Spleen (tissue), 11 donors: ENCODE data around the gene DIP2C. TPM values are rescaled to one million over a fixed set of nuclear protein-coding genes. Genes with fewer than 3 reads are reported as not detected.
"Not testable (repeated sequence)": the region's sequence is repeated elsewhere in the genome, so short reads cannot be mapped to it uniquely, and the experiment has no call there.

ENCODE experiments used
- DNase-seq: peaks from one replicate; pipeline ENCODE4 v3.0.0-alpha.2; 2020
- H3K27ac ChIP-seq, 8 donors: fragments of 200-600 bp; sonication (generic) in 7 of 8; 1 replicate in 4 of 8; 2 replicates in 4 of 8; pipeline versions ENCODE4 v1.5.0 to v1.8.0; 2016 to 2021; ENCODE audit warnings: inconsistent platforms in 4 of 8, mild to moderate bottlenecking in 4 of 8, moderate library complexity in 1 of 8
- H3K27me3 ChIP-seq, 7 donors: fragments of 200-600 bp; sonication (generic) in 6 of 7; replicated peaks in 1 of 7; 1 replicate in 4 of 7; 2 replicates in 3 of 7; pipeline versions ENCODE4 v1.5.0 to v1.8.0; 2016 to 2021; ENCODE audit warnings: inconsistent platforms in 3 of 7, mild to moderate bottlenecking in 1 of 7
- H3K36me3 ChIP-seq, 6 donors: fragments of 200-600 bp; sonication (generic) in 5 of 6; 1 replicate in 4 of 6; 2 replicates in 2 of 6; pipeline versions ENCODE4 v1.5.0 to v1.8.0; 2016 to 2021; ENCODE audit warnings: inconsistent platforms in 2 of 6
- H3K4me1 ChIP-seq, 6 donors: fragments of 200-600 bp; sonication (generic) in 5 of 6; 1 replicate in 3 of 6; 2 replicates in 3 of 6; pipeline versions ENCODE4 v1.5.0 to v1.8.0; 2016 to 2021; ENCODE audit warnings: inconsistent platforms in 3 of 6
- H3K4me3 ChIP-seq, 8 donors: fragments of 200-600 bp; sonication (generic) in 7 of 8; 1 replicate in 4 of 8; 2 replicates in 4 of 8; pipeline versions ENCODE4 v1.5.0 to v1.8.0; 2016 to 2021; ENCODE audit warnings: inconsistent platforms in 4 of 8, mild to moderate bottlenecking in 4 of 8, moderate library complexity in 2 of 8
- H3K9me3 ChIP-seq, 8 donors: fragments of 200-600 bp; sonication (generic) in 7 of 8; 1 replicate in 4 of 8; 2 replicates in 4 of 8; pipeline versions ENCODE4 v1.5.0 to v1.8.0; 2016 to 2021; ENCODE audit warnings: inconsistent platforms in 4 of 8
- CTCF ChIP-seq, 11 experiments: fragments of 200-600 bp in 7 of 11; fragments of 450-650 bp in 4 of 11; sonication (generic) in 4 of 11; IDR thresholded peaks in 8 of 11; conservative IDR thresholded peaks in 3 of 11; 1 replicate in 7 of 11; 2 replicates in 4 of 11; pipeline versions ENCODE4 v1.4.0 to v1.8.0; 2016 to 2021; ENCODE audit warnings: antibody characterized with exemption in 11 of 11, inconsistent platforms in 4 of 11, mild to moderate bottlenecking in 1 of 11
- POLR2A ChIP-seq, 3 donors: fragments of 450-650 bp; IDR thresholded peaks; one replicate each; pipeline ENCODE4 v1.5.1; 2017; ENCODE audit warnings: antibody characterized with exemption in 3 of 3, mild to moderate bottlenecking in 1 of 3
- POLR2AphosphoS5 ChIP-seq, 3 donors: sonication (generic); formaldehyde crosslinking; IDR thresholded peaks; one replicate each; pipeline ENCODE4 v1.5.1; 2017; ENCODE audit warnings: antibody characterized with exemption in 3 of 3
- WGBS, 5 donors: extraction: QIAGEN DNeasy Blood & Tissue Kit in 3 of 5; methylation state at CpG; one replicate each; pipeline versions ENCODE4 v1.1.5 to v1.1.7; 2013 to 2018; 5-methylcytosine and 5-hydroxymethylcytosine counted together
- intact Hi-C: fragments of 100-400 bp; cut with DNase I; formaldehyde crosslinking; loops from one replicate; pipeline ENCODE4 v1.15.0; 2023; ENCODE audit warnings: low total_unique reads
- polyA plus RNA-seq, 3 donors: library from polyadenylated mRNA; stranded (reverse); fragments of 200-250 nt; gene quantifications; one replicate each; pipeline ENCODE4 v1.2.1, GENCODE V29; 2013
- total RNA-seq, 7 donors: library from RNA; depleted of rRNA in 3 of 7; stranded (reverse); fragments of >200 nt in 3 of 7; fragmentation: NEBNext Ultra II Directional in 4 of 7; extraction: Animal tissue kit (Norgen Biotek cat#: 25700) in 4 of 7; gene quantifications; one replicate each; pipeline versions ENCODE4 v1.1.0 to v1.2.1, GENCODE V29; 2016 to 2021
- donor health status: healthy with polysubstance abuse.
- donor health status: DM: no; HTN: no; CAD: no; lungs with moderate emphysema.
- donor health status: DM: no; HTN: no; CAD: no.
- donor health status: Bipolar disorder and iron deficiency.
- donor health status: healthy.
- donor health status: DM: no; HTN: no; CAD: no.
- donor health status: DM: yes; HTN: yes; CAD: no.

The DIP2C gene
- total and polyA plus RNA-seq, 10 donors = 2.2 to 13.1 (median 9.0) TPM

- 58 to 68% (median 59%) methylated on average over 8 of the region's 8 CpGs for WGBS, 5 donors
- Histone ChIP-seq H3K27me3 (no peaks in the 10 kb centered on the region), H3K4me1 (peaks cover 11 to 71% (median 26%) of the 10 kb centered on the region in 6 donors), H3K4me3 (peak overlapping the region in 5 of 8 donors; percentile 6 to 55 (median 21)), H3K36me3 (no peaks in the 10 kb centered on the region), H3K9me3 (no peaks in the 10 kb centered on the region), H3K27ac (peak overlapping the region in 6 of 8 donors; percentile 33 to 80 (median 76))
- peak; percentile 83 for DNase-seq
- no peak for TF ChIP-seq CTCF (IDR thresholded peaks at IDR 0.05 in 8 of 11, conservative IDR thresholded peaks at IDR 0.05 in 3 of 11)
- TF ChIP-seq POLR2AphosphoS5 (IDR thresholded peaks at IDR 0.05) = peak in 2 of 3 donors; percentile 51 to 75
- TF ChIP-seq POLR2A (IDR thresholded peaks at IDR 0.05) = no peak
- intact Hi-C loops = no loop called here
Observed at GRCh38 chr10:306675-307185, 382.7 kb downstream of the DIP2C start.

GRCh38 chr10:306007-306674, 383.3 kb downstream of the DIP2C start:
- Histone ChIP-seq H3K4me3 (peak overlapping the region in 5 of 8 donors; percentile 6 to 55 (median 21)), H3K9me3 (no peaks in the 10 kb centered on the region), H3K36me3 (no peaks in the 10 kb centered on the region), H3K27ac (peak overlapping the region in 5 of 8 donors; percentile 33 to 80 (median 77)), H3K4me1 (peaks cover 11 to 65% (median 25%) of the 10 kb centered on the region in 6 donors), H3K27me3 (no peaks in the 10 kb centered on the region)
- intact Hi-C loops = no loop called here
- 58 to 83% (median 77%) methylated on average over 6 of the region's 6 CpGs for WGBS, 5 donors
- no peak for TF ChIP-seq CTCF (IDR thresholded peaks at IDR 0.05 in 8 of 11, conservative IDR thresholded peaks at IDR 0.05 in 3 of 11)
- TF ChIP-seq POLR2AphosphoS5 (IDR thresholded peaks at IDR 0.05) = no peak
- TF ChIP-seq POLR2A (IDR thresholded peaks at IDR 0.05) = no peak
- no peak for DNase-seq

GRCh38 chr10:305034-305433, 384.4 kb downstream of the DIP2C start:
- Histone ChIP-seq H3K36me3 (no peaks in the 10 kb centered on the region), H3K27ac (no peak overlapping the region), H3K27me3 (no peaks in the 10 kb centered on the region), H3K9me3 (no peaks in the 10 kb centered on the region), H3K4me3 (no peak overlapping the region), H3K4me1 (peaks cover 11 to 62% (median 24%) of the 10 kb centered on the region in 6 donors)
- 89 to 97% (median 93%) methylated on average over 4 of the region's 4 CpGs for WGBS, 5 donors
- TF ChIP-seq POLR2A (IDR thresholded peaks at IDR 0.05) (no peak), POLR2AphosphoS5 (IDR thresholded peaks at IDR 0.05) (no peak), CTCF (IDR thresholded peaks at IDR 0.05 in 8 of 11, conservative IDR thresholded peaks at IDR 0.05 in 3 of 11) (no peak)
- intact Hi-C loops = no loop called here
- no peak for DNase-seq

DNA sequence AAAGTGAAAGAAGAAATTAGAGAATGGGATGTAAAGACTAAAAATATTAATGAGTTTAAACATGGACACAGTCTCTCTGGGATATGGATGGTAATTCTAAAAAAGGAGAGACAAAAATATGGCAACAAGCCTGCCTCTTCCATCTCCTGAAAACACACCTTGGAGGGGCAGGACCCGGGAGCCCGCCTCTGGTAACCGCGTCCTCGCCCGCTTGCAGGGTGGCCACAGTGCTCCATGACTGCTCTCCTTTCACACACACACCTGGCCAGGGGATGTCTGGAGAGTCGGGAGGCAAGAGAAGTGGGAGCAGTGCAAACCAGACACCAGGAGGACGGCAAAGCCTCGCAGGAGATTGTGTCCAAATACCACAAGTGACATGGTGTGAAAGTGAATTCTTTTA, 387.9 kb downstream of the DIP2C start:
- peak; percentile 68 for DNase-seq
- no peak overlapping the region for H3K4me3 ChIP-seq
- 95 to 98% (median 96%) methylated on average over 9 of the region's 9 CpGs for WGBS, 5 donors
- no peak overlapping the region for H3K27ac ChIP-seq
- no peaks in the 10 kb centered on the region for H3K27me3 ChIP-seq
- TF ChIP-seq POLR2AphosphoS5 (IDR thresholded peaks at IDR 0.05) (no peak), CTCF (IDR thresholded peaks at IDR 0.05 in 8 of 11, conservative IDR thresholded peaks at IDR 0.05 in 3 of 11) (no peak), POLR2A (IDR thresholded peaks at IDR 0.05) (no peak)
- H3K9me3 ChIP-seq = no peaks in the 10 kb centered on the region
- no peaks in the 10 kb centered on the region for H3K36me3 ChIP-seq
- intact Hi-C loops = no loop called here
- H3K4me1 ChIP-seq = peaks cover 0 to 51% (median 13%) of the 10 kb centered on the region in 6 donors

DNA sequence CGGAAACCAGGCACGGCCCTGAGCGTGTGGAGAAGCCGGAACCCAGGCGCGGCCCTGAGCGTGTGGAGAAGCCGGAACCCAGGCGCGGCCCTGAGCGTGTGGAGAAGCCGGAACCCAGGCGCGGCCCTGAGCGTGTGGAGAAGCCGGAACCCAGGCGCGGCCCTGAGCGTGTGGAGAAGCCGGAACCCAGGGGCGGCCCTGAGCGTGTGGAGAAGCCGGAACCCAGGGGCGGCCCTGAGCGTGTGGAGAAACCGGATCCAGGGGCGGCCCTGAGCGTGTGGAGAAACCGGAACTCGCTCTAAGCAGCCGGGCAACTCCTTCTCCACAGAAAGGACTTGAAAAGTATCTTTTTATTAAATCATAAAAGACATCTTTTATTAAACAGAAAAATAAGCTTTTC, 388.9 kb downstream of the DIP2C start:
- intact Hi-C loops, H3K4me3 ChIP-seq, H3K9me3 ChIP-seq, H3K27me3 ChIP-seq, H3K36me3 ChIP-seq, DNase-seq: not testable (repeated sequence)
- Histone ChIP-seq H3K4me1 (peaks cover 0 to 41% (median 10%) of the 10 kb centered on the region in 6 donors), H3K27ac (peak overlapping the region in 4 of 8 donors; percentile 51 to 55 (median 53))
- WGBS, 5 donors = 96 to 98% (median 96%) methylated on average over 23 to 31 of the region's 31 CpGs
